KG1 (cell line): Measurements from ENCODE around the gene ZNF236.
"Not testable (repeated sequence)": the region's sequence is repeated elsewhere in the genome, so short reads cannot be mapped to it uniquely, and the experiment has no call there.

Experiments
- DNase-seq: peaks from one replicate; lab custom pipeline; 2025; lab: John Stamatoyannopoulos, UW

ZNF236 gene

DNA sequence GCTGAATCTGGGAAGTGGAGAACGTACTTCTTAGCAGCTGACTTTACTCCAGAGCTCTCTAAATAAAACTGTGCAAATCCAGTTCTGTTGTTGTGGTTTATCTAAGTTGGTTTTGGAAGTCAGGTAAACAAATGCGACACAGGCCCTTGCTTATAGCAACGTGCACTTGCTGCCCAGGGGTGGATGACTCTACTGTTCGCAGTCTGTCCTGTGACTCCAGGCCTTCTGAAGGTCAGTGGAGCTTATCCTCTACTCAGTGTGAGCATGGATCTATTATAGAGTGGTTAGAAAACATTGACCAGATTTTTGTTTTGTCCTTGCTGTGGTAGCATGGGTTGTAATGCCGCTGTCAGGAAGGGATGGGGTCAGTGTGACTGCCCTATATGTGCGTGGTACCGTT is 89.1 kb downstream of the ZNF236 start:
- no peak for DNase-seq

DNA sequence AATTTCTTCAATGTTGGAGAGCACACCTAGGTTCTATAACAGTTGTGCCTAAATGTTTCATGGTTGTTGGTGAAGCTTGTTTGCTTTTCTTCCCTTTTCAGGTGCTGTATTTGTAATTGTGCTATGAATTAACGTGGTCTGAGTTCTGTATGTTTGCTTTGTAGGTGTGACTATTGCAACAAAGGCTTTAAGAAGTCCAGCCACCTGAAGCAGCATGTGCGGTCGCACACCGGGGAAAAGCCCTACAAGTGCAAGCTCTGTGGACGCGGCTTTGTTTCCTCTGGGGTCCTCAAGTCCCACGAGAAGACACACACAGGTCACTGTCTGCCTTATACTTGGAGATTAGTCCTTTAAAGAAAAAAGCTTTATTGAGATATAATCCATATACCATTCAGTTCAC is 91.2 kb downstream of the ZNF236 start:
- no peak for DNase-seq

DNA sequence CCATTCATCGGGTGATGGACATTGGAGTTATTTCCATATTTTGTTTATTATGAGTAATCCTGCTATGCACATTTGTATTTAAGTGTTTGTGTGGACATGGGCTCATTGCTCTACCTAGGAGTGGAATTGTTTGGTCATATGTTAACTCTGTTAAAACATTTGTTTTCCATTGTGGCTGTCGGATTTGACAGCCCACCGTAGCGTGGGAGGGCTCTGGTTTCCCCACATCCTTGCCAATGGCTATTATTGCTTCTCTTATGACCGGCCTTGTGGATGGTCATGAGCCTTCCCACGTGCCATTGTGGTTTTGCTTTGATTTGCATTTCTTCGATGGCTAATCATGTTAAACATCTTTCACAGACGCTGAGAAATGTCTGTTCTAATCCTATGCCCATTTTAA is 92.0 kb downstream of the ZNF236 start:
- DNase-seq = no peak

- no peak for DNase-seq
These were observed 92.4 kb downstream of the ZNF236 start for GRCh38 chr18:76914796-76915195.

GRCh38 chr18:76915456-76915855 is 93.1 kb downstream of the ZNF236 start:
- DNase-seq = no peak

DNA sequence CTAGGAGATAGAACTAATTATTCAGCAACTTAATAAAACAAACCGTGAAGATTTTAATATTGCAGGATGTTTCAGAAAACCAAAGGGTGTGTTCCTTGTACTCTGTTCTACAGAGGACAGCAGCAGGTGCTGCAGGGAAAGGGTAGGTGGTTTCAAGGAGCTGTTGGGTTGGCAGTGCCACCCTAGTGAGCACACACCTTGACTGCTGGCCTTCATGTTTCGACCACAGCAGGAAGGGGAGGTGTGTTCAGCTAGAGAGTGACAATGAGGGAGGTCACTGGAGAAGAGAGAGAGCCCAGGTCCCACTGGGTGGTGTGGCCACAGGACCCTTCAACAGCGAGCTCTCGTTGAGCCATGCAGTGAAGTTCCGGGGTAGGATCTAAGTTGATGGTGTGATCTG is 98.6 kb downstream of the ZNF236 start:
- no peak for DNase-seq

GRCh38 chr18:76922107-76922506 is 99.8 kb downstream of the ZNF236 start:
- peak; percentile 11 for DNase-seq

GRCh38 chr18:76923485-76924085 is 101.2 kb downstream of the ZNF236 start:
- DNase-seq = no peak

DNA sequence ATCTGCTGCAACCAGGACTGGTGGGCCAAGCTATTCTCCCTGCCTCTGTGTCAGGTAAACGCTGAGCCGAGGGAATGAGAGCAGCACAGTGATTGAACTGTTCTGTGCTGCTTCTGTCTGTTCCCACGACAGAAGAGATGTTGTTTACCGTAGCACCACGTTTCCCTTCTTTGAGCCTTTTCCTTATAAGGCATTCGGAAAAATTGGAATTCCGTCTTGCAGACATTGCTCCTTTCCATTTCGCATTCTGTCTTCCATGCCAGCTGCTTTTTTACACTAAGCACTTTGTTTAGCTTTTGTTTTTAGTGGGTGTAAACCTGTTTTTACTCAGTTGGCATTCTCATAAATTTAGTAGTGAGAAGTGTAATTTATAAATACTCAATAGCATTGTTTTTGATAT is 103.1 kb downstream of the ZNF236 start:
- no peak for DNase-seq

GRCh38 chr18:76927223-76927725 is 104.9 kb downstream of the ZNF236 start:
- no peak for DNase-seq

DNA sequence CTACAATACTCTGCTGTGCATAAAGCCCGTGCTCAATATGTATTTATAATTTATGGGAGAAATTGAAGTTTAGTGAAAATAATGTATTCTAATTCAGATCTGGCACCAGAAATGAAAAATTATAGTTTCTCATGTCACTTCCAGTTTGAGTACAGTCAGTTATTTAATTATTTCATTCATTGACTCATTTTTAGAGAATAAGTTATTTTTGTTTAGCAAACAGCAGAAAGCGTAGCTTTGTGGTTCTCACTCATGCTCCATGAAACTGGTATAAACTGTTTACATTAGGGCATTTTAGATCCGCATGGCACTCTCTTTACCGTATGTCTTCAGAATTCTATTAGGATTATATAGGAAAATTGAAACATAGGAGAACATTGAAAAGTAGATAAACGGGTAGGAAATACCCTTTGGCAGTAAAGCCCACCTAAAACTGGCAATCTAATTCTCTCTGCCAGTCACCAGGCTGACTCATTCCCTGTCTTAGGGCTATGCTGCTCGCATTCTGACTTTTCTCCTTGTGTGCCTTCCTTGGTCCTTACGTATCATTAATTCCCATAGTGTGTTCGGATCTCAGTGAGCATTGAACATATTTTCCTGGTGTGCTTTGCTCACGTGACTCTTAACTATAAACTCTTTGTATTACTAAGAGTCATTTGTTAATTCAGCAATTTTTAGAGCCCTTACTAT is 106.0 kb downstream of the ZNF236 start:
- no peak for DNase-seq

- DNase-seq = no peak
These were observed 108.8 kb downstream of the ZNF236 start for GRCh38 chr18:76931171-76931570.

DNA sequence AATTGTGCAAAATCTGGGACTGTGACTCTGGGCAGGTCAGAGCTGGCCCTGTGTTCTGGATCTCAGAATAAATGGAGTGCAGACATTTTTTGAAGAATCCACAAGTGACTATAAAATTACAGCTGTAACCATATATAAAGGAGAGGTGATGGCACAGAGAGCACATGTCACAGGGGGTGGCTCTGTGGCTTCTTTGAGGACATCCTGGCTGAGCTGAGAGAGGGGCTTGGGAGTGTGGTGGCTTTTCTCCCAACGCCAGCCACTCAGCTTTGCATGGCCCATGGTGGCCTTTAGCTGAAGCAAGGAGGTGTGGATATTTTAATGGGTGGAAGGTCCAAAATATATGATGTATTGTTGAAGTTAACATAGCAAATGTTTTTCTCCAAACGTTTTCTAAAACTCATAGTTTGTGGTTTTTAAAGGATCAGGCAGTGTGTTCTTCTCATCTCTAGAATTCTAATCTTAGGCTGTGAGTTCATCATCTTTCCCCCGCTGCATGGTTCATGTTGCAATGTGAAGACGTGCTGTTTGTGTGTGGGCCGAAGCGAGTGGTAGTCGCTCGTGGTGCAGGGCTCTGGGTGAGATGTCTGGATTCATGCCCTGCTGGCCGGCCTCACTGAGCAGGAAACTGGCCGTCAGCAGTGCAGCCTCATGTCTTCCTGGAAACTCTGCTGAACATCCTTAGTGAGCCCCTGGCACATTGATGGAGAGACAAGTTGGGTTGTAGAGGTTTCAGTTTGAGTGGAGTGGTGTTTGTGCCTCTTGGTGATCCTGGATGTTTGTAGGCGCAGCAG is 109.9 kb downstream of the ZNF236 start:
- no peak for DNase-seq

GRCh38 chr18:76935722-76936337 is 113.5 kb downstream of the ZNF236 start:
- no peak for DNase-seq

GRCh38 chr18:76936877-76937276 is 114.5 kb downstream of the ZNF236 start:
- DNase-seq = no peak

GRCh38 chr18:76937597-76937996 is 115.2 kb downstream of the ZNF236 start:
- DNase-seq = no peak

DNA sequence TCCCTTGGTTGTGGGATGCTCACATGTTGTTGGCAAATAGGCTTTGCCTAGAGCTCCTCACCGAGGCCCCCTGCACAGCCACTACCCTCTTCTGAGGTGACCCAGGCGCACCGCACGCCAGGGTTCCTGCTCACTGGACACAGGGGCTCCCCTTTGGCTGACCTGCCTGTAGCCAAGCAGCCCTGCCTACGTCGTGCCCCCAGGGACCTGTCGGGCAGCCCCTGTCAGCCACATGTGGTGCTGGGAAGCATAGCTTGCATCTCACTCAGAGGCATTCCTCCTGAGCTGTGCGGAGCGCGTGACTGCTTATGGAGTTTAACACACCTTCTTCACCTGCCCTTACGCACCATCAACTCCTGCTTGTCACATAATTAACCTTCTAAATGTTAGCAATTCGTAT is 116.3 kb downstream of the ZNF236 start:
- DNase-seq = no peak

DNA sequence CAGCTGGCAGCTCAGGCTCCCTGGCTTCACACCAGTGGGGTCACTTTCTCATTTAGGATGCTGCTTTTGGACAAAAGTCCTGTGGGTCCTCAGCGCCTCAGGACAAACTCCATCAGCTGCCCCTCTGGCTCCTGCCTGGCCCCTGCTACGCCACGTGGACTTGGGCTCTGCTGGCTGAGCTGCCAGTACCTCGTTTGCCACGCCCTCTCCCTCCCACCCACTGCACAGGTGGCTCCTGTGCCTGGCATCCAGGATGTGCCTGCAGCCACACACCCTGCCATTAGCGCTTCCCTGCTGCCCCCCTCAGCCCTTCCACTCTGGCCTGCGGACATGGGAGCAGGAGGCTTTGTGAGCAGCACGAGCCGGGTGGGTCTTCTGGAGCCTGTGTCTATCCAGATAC is 118.9 kb downstream of the ZNF236 start:
- no peak for DNase-seq

- DNase-seq = no peak
These were observed 121.4 kb downstream of the ZNF236 start for GRCh38 chr18:76943542-76944339.

DNA sequence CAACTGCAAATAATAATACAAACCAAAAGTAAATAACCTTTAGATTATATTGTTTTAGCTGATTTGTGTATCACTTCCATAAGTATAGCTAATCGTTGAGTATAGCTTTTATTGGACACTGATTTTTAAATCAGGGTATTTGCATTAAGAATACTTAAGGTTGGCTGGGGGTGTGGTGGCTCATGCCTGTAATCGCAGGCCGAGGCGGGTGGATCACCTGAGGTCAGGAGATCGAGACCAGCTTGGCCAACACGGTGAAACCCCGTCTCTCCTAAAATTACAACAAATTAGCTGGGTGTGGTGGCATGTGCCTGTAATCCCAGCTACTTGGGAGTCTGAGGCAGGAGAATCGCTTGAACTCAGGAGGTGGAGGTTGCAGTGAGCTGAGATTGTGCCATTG is 122.0 kb downstream of the ZNF236 start:
- DNase-seq = not testable (repeated sequence)

DNA sequence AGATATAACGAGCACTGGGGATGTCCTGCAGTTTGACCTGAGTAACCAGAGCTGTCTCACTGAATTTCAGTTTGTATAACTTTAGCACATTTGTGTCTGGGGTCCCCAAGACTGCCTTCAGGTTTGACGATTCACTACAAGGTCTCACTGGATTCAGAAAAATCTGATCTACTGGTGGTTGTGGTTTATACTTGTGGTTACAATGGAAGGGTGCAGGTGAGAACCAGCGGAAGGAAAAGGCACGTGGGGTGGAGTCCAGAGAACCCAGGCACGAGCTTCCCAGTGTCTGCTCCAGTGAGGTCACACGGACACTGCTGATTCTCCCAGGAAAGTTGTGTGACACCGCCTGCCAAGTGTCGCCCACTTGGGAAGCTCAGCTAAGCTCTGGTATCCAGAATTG is 126.0 kb downstream of the ZNF236 start:
- no peak for DNase-seq
